DND-41 (cell line): ENCODE results near the gene PLEKHH1.
A peak's percentile ranks its signal among the peaks of the same experiment; 100 is the strongest.
"Not testable (repeated sequence)": the region's sequence is repeated elsewhere in the genome, so short reads cannot be mapped to it uniquely, and the experiment has no call there.

Experiments used
- ATAC-seq: fragments of 200-7000 bp; cut with Tn5 transposase; 3 replicates; pipeline ENCODE4 v1.9.1; 2021; ENCODE audit warnings: low read depth; ENCODE audit not compliant: insufficient read depth
- DNase-seq: peaks from one replicate; pipeline ENCODE4 v3.0.0-alpha.2; 2020
- H2AFZ ChIP-seq: 2 replicates; pipeline ENCODE4 v1.6.0; 2012; ENCODE audit warnings: low read depth, low read length
- H3K27ac ChIP-seq: 2 replicates; pipeline ENCODE4 v1.5.1; 2012; ENCODE audit warnings: low read length, inconsistent platforms
- H3K27me3 ChIP-seq: fragments of 200-600 bp; sonication (generic); 2 replicates; pipeline ENCODE4 v1.6.0; 2012; ENCODE audit warnings: low read length, mild to moderate bottlenecking, inconsistent platforms; ENCODE audit not compliant: insufficient read depth, poor library complexity
- H3K36me3 ChIP-seq: 2 replicates; pipeline ENCODE4 v1.5.1; 2012; ENCODE audit warnings: low read length, inconsistent platforms; ENCODE audit not compliant: insufficient read depth
- H3K4me1 ChIP-seq: 2 replicates; pipeline ENCODE4 v1.5.1; 2012; ENCODE audit warnings: mild to moderate bottlenecking, low read length; ENCODE audit not compliant: insufficient read depth
- H3K4me2 ChIP-seq: 2 replicates; pipeline ENCODE4 v1.6.0; 2012; ENCODE audit warnings: mild to moderate bottlenecking, moderate library complexity, low read length, inconsistent platforms; ENCODE audit not compliant: insufficient read depth
- H3K4me3 ChIP-seq, 2 experiments: fragments of 200-600 bp in 1 of 2; shearing (Covaris generic) in 1 of 2; 2 replicates each; pipeline ENCODE4 v1.5.1; 2012 to 2016; ENCODE audit warnings: inconsistent platforms in 2 of 2, low read length in 2 of 2, mild to moderate bottlenecking in 2 of 2, low read depth in 1 of 2, moderate library complexity in 1 of 2
- H3K79me2 ChIP-seq: 2 replicates; pipeline ENCODE4 v1.6.0; 2012; ENCODE audit warnings: low read length, inconsistent platforms; ENCODE audit not compliant: insufficient read depth
- H3K9ac ChIP-seq: 2 replicates; pipeline ENCODE4 v1.6.0; 2012; ENCODE audit warnings: low read depth, mild to moderate bottlenecking, inconsistent platforms, low read length, moderate library complexity
- H3K9me3 ChIP-seq: 2 replicates; pipeline ENCODE4 v1.5.1; 2012; ENCODE audit warnings: low read length, moderate library complexity, mild to moderate bottlenecking, inconsistent platforms; ENCODE audit not compliant: insufficient read depth, severe bottlenecking
- H4K20me1 ChIP-seq: 2 replicates; pipeline ENCODE4 v1.6.0; 2012; ENCODE audit warnings: low read length; ENCODE audit not compliant: insufficient read depth
- CTCF ChIP-seq: IDR thresholded peaks from 2 replicates; pipeline ENCODE4 v1.5.1; 2012; ENCODE audit warnings: borderline replicate concordance, low read length, moderate library complexity, mild to moderate bottlenecking; ENCODE audit not compliant: poor library complexity, severe bottlenecking; ENCODE audit errors: extremely low read depth
- EZH2 ChIP-seq: IDR thresholded peaks from 3 replicates; pipeline ENCODE4 v1.6.1; 2012; ENCODE audit warnings: borderline replicate concordance, low read depth, mild to moderate bottlenecking, moderate library complexity, low read length, inconsistent platforms; ENCODE audit not compliant: severe bottlenecking

The PLEKHH1 gene

GRCh38 chr14:67595392-67595791 lies 62.3 kb downstream of the PLEKHH1 start:
- peaks cover 43% of the 10 kb centered on the region for H3K79me2 ChIP-seq

GRCh38 chr14:67599698-67600561 lies 66.8 kb downstream of the PLEKHH1 start, which contains the start of gene PIGH:
TSS of gene PIGH (minus strand) at chr14:67600268. CDS start at chr14:67600203, 65 bp downstream.
- ATAC-seq (peak; percentile 98), DNase-seq (peak; percentile 94)
- H3K4me2 ChIP-seq, result peak within 1 kb of the TSS; percentile 63
- H3K36me3 ChIP-seq, result no peaks in the 10 kb centered on the region; the same call in 1 of the 2 replicates
- H3K4me1 ChIP-seq, result peaks cover 40% of the 10 kb centered on the region
- H3K27me3 ChIP-seq, result no peaks in the 10 kb centered on the region
- H3K4me3 ChIP-seq, result peak within 1 kb of the TSS; percentile 66 to 84
- H3K9me3 ChIP-seq, result no peaks in the 10 kb centered on the region
- peaks cover 43% of the 10 kb centered on the region for H3K79me2 ChIP-seq
- H3K9ac ChIP-seq, result peak within 1 kb of the TSS; percentile 76
- H2AFZ ChIP-seq, result peak within 1 kb of the TSS; percentile 92
- TF ChIP-seq EZH2, result no peak
- peak; percentile 69 for TF ChIP-seq CTCF
- H3K27ac ChIP-seq, result peak within 1 kb of the TSS; percentile 86
- no peaks in the 10 kb centered on the region for H4K20me1 ChIP-seq

More at GRCh38 chr14:67595392-67595791, 62.3 kb downstream of the PLEKHH1 start:
- no peaks in the 10 kb centered on the region for H3K9me3 ChIP-seq
- no peak for TF ChIP-seq EZH2
- TF ChIP-seq CTCF, result no peak
- no peak overlapping the region for H3K4me2 ChIP-seq
- no peak overlapping the region for H3K9ac ChIP-seq
- H3K36me3 ChIP-seq, result peaks cover 37% of the 10 kb centered on the region
- no peak overlapping the region for H3K4me3 ChIP-seq
- no peak overlapping the region for H3K27ac ChIP-seq
- peaks cover 2% of the 10 kb centered on the region; the same call in 1 of the 2 replicates for H4K20me1 ChIP-seq
- H2AFZ ChIP-seq, result no peak overlapping the region
- no peak for DNase-seq
- H3K27me3 ChIP-seq, result no peaks in the 10 kb centered on the region
- ATAC-seq, result no peak
- H3K4me1 ChIP-seq, result peaks cover 31% of the 10 kb centered on the region

- peak overlapping the region; percentile 86 for H3K27ac ChIP-seq
- H3K4me1 ChIP-seq, result peaks cover 40% of the 10 kb centered on the region
- not testable (repeated sequence) for H3K27me3 ChIP-seq, H4K20me1 ChIP-seq, H3K36me3 ChIP-seq, DNase-seq, H3K9me3 ChIP-seq, ATAC-seq
- peak overlapping the region; percentile 66 to 84; a peak in 3 of 4 replicates for H3K4me3 ChIP-seq
- peaks cover 38% of the 10 kb centered on the region for H3K79me2 ChIP-seq
- peak overlapping the region; percentile 92 for H2AFZ ChIP-seq
- H3K9ac ChIP-seq, result peak overlapping the region; percentile 76
- H3K4me2 ChIP-seq, result peak overlapping the region; percentile 63
Observed at GRCh38 chr14:67600562-67600974, 67.5 kb downstream of the PLEKHH1 start.

- no peak overlapping the region for H3K4me2 ChIP-seq
Observed at GRCh38 chr14:67602076-67602475, 69.0 kb downstream of the PLEKHH1 start.

More at GRCh38 chr14:67602076-67602475, 69.0 kb downstream of the PLEKHH1 start:
- peaks cover 26% of the 10 kb centered on the region for H3K79me2 ChIP-seq
- H3K9ac ChIP-seq, result no peak overlapping the region
- DNase-seq (no peak), ATAC-seq (no peak)
- TF ChIP-seq EZH2 (no peak), CTCF (no peak)
- no peak overlapping the region for H3K4me3 ChIP-seq
- no peak overlapping the region; the same call in 1 of the 2 replicates for H2AFZ ChIP-seq
- no peaks in the 10 kb centered on the region for H3K27me3 ChIP-seq
- peaks cover 35% of the 10 kb centered on the region for H3K4me1 ChIP-seq
- no peaks in the 10 kb centered on the region for H3K9me3 ChIP-seq
- no peak overlapping the region for H3K27ac ChIP-seq
- no peaks in the 10 kb centered on the region; the same call in 1 of the 2 replicates for H3K36me3 ChIP-seq
- no peaks in the 10 kb centered on the region for H4K20me1 ChIP-seq
